UCSD-AML1 (cell line): ENCODE results near the gene PKDREJ.
"Not testable (repeated sequence)": the region's sequence is repeated elsewhere in the genome, so short reads cannot be mapped to it uniquely, and the experiment has no call there.

Experiments
- DNase-seq: peaks from one replicate; lab custom pipeline; 2025; ENCODE audit not compliant: unreplicated experiment; lab: John Stamatoyannopoulos, UW

PKDREJ gene

DNA sequence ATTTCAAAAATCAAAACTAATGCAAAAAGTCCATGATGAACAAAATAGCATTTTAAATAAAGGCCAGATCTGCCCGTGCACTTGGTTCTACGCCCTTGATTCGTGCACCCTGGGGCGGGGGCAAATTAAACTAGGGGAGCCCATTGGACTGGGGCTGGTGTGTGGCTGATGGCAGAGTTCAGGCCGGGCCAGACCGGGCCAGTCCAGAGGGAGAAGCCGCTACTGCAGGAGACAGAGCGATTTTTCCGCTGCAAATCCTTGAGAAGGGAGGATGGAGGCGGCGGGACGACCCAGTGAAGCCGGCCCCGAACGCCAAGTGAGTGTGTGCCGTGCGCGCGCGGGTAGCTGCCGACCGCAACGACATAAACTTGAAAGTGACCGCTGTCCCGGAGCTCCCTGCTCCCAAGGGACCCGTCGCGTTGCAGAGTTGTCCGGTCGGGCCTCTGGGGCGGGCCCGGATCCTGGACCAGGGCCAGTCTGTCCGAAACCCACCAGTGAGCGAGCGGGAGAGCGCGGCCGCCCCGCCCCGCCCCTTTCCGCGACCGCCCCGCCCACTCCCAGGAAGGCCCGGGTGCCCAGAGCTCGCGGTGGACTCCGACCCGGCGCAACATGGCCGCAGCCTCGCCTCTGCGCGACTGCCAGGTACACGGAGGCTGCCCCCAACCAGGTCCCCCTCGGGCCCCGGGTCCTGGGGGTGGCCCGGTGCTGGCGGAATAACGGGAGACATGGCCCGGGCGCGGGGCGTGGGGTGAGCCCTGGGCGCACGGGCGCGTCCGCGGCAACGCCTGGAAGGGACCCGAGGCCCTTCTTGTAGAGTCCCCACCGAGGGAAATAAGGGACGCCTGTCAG lies 4.5 kb upstream of the PKDREJ start, which contains the start of gene TTC38:
Gene TTC38, plus strand, starts transcription at position 578 of the 849 bp plus-strand sequence. Its CDS starts 32 bp downstream, at position 610.
- peak; percentile 85 for DNase-seq

DNA sequence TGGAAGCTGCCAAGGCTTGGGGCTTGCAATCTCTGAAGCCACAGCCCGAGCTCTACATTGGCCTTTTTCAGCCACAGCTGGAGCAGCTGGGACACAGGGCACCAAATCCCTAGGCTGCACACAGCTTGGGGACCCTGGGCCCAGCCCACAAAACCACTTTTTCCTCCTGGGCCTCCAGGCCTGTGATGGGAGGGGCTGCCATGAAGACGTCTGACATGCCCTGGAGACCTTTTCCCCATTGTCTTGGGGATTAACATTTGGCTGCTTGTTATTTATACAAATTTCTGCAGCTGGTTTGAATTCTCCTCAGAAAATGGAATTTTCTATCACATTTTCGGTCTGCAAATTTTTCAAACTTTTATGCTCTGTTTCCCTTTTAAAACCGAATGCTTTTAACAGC lies 2.5 kb upstream of the PKDREJ start:
- not testable (repeated sequence) for DNase-seq

DNA sequence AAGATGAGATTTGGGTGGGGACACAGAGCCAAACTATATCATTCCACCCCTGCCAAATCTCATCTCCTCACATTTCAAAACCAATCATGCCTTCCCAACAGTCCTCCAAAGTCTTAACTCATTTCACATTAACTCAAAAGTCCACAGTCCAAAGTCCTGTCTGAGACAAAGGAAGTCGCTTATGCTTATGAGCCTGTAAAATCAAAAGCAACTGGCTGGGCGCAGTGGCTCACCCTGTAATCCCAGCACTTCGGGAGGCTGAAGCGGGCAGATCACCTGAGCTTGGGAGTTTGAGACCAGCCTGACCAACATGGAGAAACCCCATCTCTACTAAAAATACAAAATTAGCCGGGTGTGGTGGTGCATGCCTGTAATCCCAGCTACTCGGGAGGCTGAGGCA lies 1.4 kb upstream of the PKDREJ start:
- not testable (repeated sequence) for DNase-seq

DNA sequence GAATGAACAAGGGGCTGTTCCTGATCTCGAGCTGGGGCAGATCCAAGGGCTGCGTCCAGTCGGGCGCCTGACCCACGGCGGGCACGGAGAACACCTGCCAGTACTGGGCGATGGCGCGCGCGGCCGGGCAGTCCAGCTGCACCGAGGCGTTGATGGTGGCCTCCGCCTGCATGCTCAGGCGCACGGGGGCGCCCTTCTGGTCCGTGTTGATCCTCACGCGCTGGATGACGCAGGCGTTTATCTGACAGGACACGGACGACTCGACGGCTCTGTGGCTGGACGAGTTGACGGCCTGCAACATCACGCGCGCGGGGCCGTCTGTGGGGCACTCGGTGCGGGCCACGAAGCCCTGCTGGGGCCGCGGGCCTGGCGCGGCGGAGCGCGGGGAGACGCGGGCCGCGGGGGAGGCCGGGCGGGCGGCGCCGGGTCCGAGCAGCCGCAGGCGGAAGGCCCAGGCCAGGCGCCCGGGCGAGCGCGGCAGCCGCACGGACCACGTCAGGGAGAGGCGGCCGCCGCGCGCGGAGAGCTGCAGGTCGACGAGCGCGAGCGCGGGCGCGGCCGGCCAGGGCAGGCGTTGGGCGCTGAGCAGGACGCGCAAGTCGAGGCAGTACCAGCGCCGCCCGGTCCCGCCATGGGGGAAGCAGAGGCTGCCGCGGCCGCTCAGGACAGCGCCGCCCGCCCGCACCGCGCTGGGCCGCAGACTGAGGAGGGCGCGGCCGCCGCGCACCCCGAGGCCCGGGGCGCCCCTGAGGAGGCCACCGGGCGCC lies 511 bp downstream of the PKDREJ start:
- DNase-seq, result no peak

- no peak for DNase-seq
Measured at GRCh38 chr22:46260038-46260437, 3.1 kb downstream of the PKDREJ start.

DNA sequence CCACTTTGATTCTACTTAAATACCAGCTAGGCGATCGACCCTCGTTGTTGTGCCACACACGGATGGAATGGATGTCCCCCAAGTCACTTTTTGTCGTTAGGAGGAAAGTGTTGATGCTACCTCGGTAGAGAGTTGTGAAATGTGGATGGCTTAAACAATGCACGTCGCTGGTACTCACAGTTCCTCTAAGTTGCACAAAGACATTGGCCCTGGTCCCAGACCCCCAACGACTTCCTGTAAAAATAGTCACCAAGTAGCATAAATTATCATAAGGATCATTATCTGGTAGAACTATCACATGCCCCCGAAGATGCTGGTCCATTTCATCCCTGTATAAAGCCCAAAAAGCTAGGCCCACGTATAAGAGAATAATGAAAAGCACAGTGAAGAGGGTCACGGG lies 3.8 kb downstream of the PKDREJ start:
- DNase-seq, result no peak

DNA sequence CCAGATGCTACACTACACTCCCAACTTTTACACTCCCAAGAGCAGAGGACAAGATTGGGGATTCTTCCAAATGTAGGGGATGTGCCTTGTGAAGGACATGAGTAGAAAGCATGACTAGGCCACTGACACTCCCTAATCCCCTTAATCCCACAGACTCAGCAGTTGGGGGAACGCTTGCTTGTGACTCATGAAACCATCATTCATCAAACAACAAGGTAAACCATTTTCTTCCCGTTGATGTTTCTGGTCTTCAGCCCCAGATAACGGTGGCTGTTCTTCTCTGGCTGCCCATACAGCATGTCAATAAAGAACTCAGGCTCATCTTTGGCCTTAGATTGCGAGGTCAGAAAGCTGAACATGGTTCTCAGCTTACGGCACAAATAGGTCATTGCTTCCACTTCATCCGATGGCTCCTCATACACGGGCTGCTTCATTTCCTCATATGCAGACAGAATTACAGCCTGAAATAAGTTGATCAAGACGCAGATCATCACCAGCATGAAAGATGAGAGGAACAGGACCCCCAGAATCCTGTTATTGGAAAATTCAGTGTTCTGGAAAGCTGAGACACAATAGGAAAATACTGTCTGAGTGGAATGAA lies 6.7 kb downstream of the PKDREJ start:
- no peak for DNase-seq

DNA sequence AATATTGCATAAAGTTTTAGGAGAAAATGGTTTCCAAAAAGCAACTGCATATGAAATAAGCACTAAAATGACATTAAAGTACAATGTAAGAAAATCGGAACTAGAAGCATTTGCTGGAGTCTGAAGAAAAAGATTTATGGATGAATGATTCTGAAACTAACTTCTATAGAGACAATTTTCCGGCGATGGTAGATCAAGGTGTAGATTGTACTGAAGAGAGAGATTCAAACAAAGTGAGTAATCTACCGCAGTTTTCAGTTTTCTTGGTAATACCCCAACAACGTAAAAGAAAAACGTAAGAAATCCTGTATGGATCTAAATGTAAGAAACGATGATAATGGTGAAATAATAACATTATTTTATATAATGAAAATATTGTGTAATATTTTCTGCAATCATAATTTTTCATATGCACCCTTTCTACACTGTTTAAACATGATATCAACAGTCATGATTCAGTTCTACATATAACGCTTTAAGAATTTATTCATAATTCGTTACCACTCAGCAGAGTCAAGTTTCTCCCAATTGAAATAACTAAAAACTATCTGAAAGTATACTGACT lies 11.2 kb downstream of the PKDREJ start:
- DNase-seq, result no peak

- no peak for DNase-seq
Measured at GRCh38 chr22:46251266-46251665, 11.9 kb downstream of the PKDREJ start.

- DNase-seq, result no peak
Measured at GRCh38 chr22:46250783-46251125, 12.4 kb downstream of the PKDREJ start.

DNA sequence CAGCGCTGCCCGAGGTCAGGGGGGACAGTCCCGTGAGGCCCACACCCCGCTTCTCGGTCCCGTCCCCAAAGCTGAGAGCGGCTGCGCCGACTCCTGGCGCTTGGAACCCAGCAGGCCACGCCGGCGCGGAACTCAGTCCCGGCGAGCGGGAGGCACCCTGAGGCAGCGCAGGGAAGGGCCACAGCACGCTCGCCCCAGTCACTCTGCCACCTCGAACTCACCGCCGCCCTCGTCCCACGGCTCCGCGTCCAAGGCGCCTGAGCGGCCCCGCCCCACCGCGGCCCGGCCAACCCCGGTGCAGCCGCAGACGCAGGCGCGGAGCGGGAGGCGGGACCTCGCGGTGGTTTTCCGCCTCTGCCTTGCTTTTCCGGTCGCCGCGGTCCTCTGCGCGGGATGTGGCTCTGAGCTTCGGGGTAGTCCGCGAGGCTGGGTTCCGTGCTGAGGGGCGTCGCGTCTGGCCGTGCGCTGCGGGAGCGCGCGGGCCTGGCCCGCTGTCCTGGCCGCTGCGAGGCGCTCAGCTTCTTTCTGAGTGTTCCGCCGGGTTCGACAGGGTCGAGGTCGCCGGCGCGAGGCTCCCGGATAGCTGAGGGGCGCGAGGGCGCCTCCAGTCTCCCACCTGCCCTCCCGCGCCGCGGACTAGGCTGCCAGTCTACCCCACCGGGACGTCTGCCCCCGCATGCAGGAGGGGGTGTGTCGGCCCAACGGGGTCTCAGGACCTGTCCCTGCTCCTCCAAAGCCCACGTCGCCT lies 12.9 kb downstream of the PKDREJ start, which contains the start of gene CDPF1:
Gene CDPF1, minus strand, starts transcription at position 259 of the 748 bp plus-strand sequence. CDS start 2,009 bp downstream, outside the sequence.
- peak; percentile 95 for DNase-seq

GRCh38 chr22:46247443-46247975 lies 15.6 kb downstream of the PKDREJ start:
- DNase-seq, result no peak

GRCh38 chr22:46246178-46246577 lies 17.0 kb downstream of the PKDREJ start:
- no peak for DNase-seq

DNA sequence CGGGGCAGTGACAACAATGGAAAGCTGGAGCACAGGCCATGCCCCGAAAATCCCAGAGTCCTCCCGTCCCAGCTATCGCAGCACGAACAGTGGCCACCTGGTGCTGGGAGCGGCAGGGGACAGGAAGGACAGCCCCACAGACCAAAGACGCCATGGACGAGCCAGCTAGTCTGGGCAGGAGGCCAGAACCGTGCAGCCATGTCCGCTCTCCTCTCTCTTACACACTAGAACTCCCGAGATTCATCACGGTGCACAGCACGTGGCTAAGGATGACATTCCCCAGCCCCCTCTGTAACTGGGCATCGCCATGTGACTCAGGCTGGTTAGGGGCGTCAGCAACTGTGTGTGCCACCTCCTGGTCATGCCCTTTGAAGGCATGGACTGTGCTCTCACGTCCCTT lies 17.6 kb downstream of the PKDREJ start:
- no peak for DNase-seq

DNA sequence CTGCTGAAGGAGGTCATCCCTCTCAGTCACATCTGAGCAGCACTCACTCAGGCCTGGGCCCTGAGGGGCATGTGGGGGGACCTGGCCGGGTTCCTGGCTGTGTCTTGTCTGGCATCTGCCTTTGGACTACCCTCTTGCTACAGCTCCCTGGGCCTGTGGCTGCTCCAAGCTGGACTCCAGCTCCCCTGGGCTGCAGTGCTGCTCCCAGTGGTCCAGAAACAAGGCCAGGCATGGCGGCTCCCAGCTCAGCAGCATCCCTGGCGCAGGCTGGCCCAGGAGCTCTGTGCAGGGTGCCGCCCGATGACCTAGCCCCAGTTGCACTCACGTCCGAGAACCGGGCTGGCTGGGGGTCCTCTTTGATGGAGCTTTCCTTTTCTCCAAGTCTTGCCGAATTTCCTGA lies 18.4 kb downstream of the PKDREJ start:
- DNase-seq, result no peak

DNA sequence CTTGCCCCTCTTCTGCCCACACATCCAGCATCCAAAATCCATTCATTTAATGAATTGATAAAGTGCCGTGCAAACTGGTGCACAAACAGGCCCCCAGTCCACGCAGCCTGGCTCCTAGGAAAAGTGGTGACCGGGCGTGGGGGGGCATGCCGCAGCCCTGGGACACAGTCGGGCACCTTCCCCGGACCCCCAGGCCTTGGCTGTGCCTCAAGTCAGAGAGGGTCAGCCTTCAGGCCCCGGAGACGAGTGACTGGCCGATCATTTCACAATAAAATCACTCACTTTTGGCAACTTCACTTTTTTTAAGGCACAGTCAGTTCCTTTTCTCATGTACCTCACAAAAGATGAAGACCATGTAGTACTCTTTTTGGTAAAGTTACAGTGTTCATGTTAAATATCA lies 21.1 kb downstream of the PKDREJ start:
- no peak for DNase-seq

DNA sequence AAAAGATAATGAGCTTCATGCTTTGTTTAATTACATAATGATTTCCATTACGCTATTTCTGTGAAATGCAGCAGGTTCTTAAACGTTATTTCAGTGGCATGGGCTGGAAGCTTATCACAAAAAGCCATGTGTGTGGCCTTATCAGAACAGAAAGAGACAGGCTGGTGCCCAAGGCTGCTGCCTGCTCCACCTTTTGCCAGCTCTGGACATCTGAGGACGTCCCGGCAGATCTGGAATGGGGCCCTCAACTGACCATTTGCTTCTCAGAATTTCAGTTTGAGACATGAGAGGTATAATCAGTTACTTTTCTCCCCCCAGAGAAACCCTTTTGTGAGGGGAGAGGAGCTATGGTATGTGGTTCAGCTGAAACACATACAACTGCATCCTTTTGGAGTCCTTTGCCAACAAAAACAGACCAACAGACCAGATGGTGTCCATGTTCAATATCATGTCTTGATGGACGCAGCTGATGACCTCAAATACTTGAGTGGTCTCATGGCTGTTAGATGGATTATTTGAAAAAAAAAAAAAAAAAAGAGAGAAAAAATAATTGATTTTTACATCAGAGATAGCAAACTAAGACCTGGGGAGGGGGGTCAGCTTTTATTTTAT lies 21.6 kb downstream of the PKDREJ start:
- no peak for DNase-seq

DNA sequence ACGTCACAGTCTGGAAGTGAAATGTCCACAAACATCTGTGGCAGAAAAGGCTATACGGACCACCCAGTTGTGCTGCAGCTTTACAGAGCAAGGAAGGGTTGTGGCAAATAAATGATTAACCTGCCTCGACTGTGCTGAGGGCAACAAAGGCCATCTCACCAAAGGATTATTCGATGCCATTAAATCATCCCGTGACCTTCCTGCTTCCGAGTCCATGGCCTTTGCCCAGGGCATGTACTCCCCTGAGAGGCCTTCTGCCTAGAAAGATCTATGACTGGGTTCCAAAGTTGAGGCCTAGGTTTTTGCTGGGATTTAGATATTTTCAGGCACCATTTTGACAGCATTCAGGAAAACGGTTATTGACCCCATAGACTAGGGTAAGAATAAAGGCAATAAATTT lies 22.2 kb downstream of the PKDREJ start:
- DNase-seq, result no peak

DNA sequence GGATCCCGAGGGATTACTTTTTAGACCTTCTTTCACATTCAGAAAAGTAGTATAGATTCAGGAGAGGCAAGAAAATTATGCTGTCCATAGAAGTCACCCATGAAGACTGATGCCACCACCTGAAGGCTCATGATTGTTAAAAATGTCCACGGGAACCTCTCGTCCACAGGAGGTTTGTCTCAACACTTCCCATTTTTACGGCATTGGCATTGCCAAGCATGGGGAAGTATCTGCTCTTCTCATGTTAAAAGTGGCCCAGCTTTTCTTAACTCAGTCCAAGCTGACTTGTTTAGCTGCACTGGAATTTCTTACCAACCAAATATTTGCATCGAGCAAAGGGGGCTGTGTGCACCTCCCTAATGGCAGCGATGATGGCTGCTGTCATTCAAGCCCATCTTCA lies 22.6 kb downstream of the PKDREJ start:
- no peak for DNase-seq

GRCh38 chr22:46240073-46240472 lies 23.1 kb downstream of the PKDREJ start:
- DNase-seq, result no peak
